Keratinocyte (primary cell): ENCODE measurements around the gene NHLH1. TPM values are rescaled to one million over a fixed set of nuclear protein-coding genes. Genes with fewer than 3 reads are reported as not detected.

ENCODE experiments used
- DNase-seq: peaks from one replicate; pipeline ENCODE4 v3.0.0-alpha.2; 2011; ENCODE audit warnings: low read depth, missing footprints, low spot score
- FAIRE-seq: peaks from 2 replicates; lab custom pipeline; 2011; peaks lifted over from hg19 to GRCh38; lab: Jason Lieb, UNC
- H2AFZ ChIP-seq: 2 replicates; pipeline ENCODE4 v1.6.0; 2012; ENCODE audit warnings: low read length, control low read depth, inconsistent platforms; ENCODE audit not compliant: control insufficient read depth
- H3K27ac ChIP-seq: 2 replicates; pipeline ENCODE4 v1.5.1; 2011; ENCODE audit warnings: low read length; ENCODE audit not compliant: control insufficient read depth, insufficient read depth
- H3K27me3 ChIP-seq: 3 replicates; pipeline ENCODE4 v1.6.0; 2011; ENCODE audit warnings: low read length; ENCODE audit not compliant: control insufficient read depth, insufficient read depth; ENCODE audit errors: extremely low read depth
- H3K36me3 ChIP-seq, 2 experiments: 2 replicates in 1 of 2; 3 replicates in 1 of 2; pipeline ENCODE4 v1.5.1; 2011; ENCODE audit warnings: low read length in 2 of 2, mild to moderate bottlenecking in 1 of 2; ENCODE audit not compliant: control insufficient read depth in 2 of 2, insufficient read depth in 2 of 2; ENCODE audit errors: extremely low read depth in 1 of 2
- H3K4me1 ChIP-seq: 3 replicates; pipeline ENCODE4 v1.5.1; 2011; ENCODE audit warnings: low read length; ENCODE audit not compliant: control insufficient read depth, insufficient read depth; ENCODE audit errors: extremely low read depth
- H3K4me2 ChIP-seq: 3 replicates; pipeline ENCODE4 v1.6.0; 2011; ENCODE audit warnings: low read depth, low read length; ENCODE audit not compliant: control insufficient read depth, insufficient read depth; ENCODE audit errors: extremely low read depth
- H3K4me3 ChIP-seq, 3 experiments: fragments of 200-600 bp in 1 of 3; sonication (generic) in 1 of 3; 2 replicates in 2 of 3; 3 replicates in 1 of 3; pipeline ENCODE4 v1.5.1; 2011 to 2016; ENCODE audit warnings: low read length in 3 of 3, mild to moderate bottlenecking in 3 of 3, control low read depth in 2 of 3, inconsistent platforms in 1 of 3, low read depth in 1 of 3, mixed read lengths in 1 of 3, mixed run types in 1 of 3, moderate library complexity in 1 of 3; ENCODE audit not compliant: control insufficient read depth in 2 of 3, insufficient read depth in 2 of 3; ENCODE audit errors: extremely low read depth in 1 of 3
- H3K79me2 ChIP-seq: 2 replicates; pipeline ENCODE4 v1.6.0; 2012; ENCODE audit warnings: low read length; ENCODE audit not compliant: control insufficient read depth, insufficient read depth
- H3K9ac ChIP-seq: 3 replicates; pipeline ENCODE4 v1.6.0; 2011; ENCODE audit warnings: low read length; ENCODE audit not compliant: control insufficient read depth, insufficient read depth; ENCODE audit errors: extremely low read depth
- H3K9me1 ChIP-seq: 3 replicates; pipeline ENCODE4 v1.6.0; 2011; ENCODE audit warnings: low read length; ENCODE audit not compliant: control insufficient read depth, insufficient read depth; ENCODE audit errors: extremely low read depth
- H3K9me3 ChIP-seq: 2 replicates; pipeline ENCODE4 v1.5.1; 2012; ENCODE audit warnings: low read depth, low read length; ENCODE audit not compliant: control insufficient read depth
- H4K20me1 ChIP-seq: 3 replicates; pipeline ENCODE4 v1.6.0; 2011; ENCODE audit warnings: low read length; ENCODE audit not compliant: control insufficient read depth, insufficient read depth; ENCODE audit errors: extremely low read depth
- CTCF ChIP-seq, 3 experiments: IDR thresholded peaks in 1 of 3; conservative IDR thresholded peaks in 1 of 3; optimal IDR thresholded peaks in 1 of 3; 2 replicates in 2 of 3; 3 replicates in 1 of 3; pipeline versions ENCODE3 to v1.5.1; 2011; ENCODE audit warnings: low read length in 3 of 3, mild to moderate bottlenecking in 3 of 3, moderate library complexity in 2 of 3, control low read depth in 1 of 3, inconsistent platforms in 1 of 3; ENCODE audit not compliant: insufficient read depth in 2 of 3; ENCODE audit errors: extremely low read depth in 1 of 3
- EZH2 ChIP-seq: IDR thresholded peaks from one replicate; pipeline ENCODE4 v1.6.1; 2012; ENCODE audit warnings: inconsistent platforms, mild to moderate bottlenecking, low read length, moderate library complexity
- dilution Hi-C: fragments of 300-500 bp; cut with MboI; formaldehyde crosslinking; loops from one replicate; pipeline ENCODE4 v1.7.0; 2020; ENCODE audit warnings: low sequenced_read_pairs; ENCODE audit not compliant: extremely low pct_ligation_motif_present
- polyA plus RNA-seq, 5 experiments: library from polyadenylated mRNA; depleted of rRNA in 3 of 5; stranded (reverse) in 3 of 5; stranded (forward) in 1 of 5; unstranded in 1 of 5; fragments of >200 nt; gene quantifications; 1 replicate in 1 of 5; 2 replicates in 3 of 5; 3 replicates in 1 of 5; pipeline versions ENCODE4 v1.2.1 to v1.2.3, GENCODE V29; 2011 to 2012; ENCODE audit warnings: missing spikeins in 2 of 5, low read depth in 1 of 5, low replicate concordance in 1 of 5

NHLH1 gene
- polyA plus RNA-seq, 1 donor (not counting 4 experiments of a cell fraction or from before 2014, with no cell fraction given) = 0.13 TPM

DNA sequence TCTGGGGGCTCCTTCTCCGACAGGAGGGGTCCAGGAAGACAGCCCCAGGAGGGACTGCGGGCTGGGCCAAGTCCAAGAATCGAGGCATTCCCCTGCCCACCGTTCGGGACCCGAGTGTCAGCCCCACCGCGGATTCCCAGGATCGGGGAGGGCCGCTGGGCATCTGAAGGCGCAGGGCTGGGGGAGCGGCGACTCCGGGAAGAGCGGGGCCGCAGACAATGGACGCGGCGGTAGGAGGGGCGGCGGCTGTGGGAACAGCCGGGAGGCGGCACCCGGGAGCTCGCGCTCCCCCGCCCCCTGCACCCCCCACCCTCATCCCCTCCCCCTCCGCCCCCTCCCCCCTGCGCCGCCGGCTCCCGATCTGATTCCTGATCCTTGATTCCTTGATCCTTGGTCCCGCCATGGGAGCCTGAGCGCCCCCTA, 33.4 kb downstream of the NHLH1 start, which contains the start of gene VANGL2:
VANGL2 (plus strand) TSS at position 342 of the 423 bp plus-strand sequence. CDS start 15,274 bp downstream, outside the sequence.
- H3K4me1 ChIP-seq = peaks cover 44% of the 10 kb centered on the region
- peaks cover 2% of the 10 kb centered on the region for H3K9me1 ChIP-seq
- H3K9ac ChIP-seq = peak within 1 kb of the TSS; percentile 76
- no peak for DNase-seq
- no peaks in the 10 kb centered on the region for H3K9me3 ChIP-seq
- peak within 1 kb of the TSS; percentile 92 for H2AFZ ChIP-seq
- H3K27me3 ChIP-seq = no peaks in the 10 kb centered on the region
- H3K79me2 ChIP-seq = peaks cover 3% of the 10 kb centered on the region
- H3K27ac ChIP-seq = peak within 1 kb of the TSS; percentile 70
- TF ChIP-seq EZH2 = no peak
- no peak for TF ChIP-seq CTCF (optimal IDR thresholded peaks at IDR 0.05 in 1 of 3, IDR thresholded peaks at IDR 0.05 in 1 of 3, conservative IDR thresholded peaks at IDR 0.05 in 1 of 3; ENCODE audit: extremely low read depth in 1 of 3, insufficient read depth in 2 of 3, low read length in 3 of 3)
- dilution Hi-C loops = no loop called here
- no peaks in the 10 kb centered on the region for H3K36me3 ChIP-seq
- H4K20me1 ChIP-seq = no peaks in the 10 kb centered on the region
- peak within 1 kb of the TSS; percentile 57 to 91 (median 67) for H3K4me3 ChIP-seq
- no peak for FAIRE-seq
- peak within 1 kb of the TSS; percentile 89 for H3K4me2 ChIP-seq

DNA sequence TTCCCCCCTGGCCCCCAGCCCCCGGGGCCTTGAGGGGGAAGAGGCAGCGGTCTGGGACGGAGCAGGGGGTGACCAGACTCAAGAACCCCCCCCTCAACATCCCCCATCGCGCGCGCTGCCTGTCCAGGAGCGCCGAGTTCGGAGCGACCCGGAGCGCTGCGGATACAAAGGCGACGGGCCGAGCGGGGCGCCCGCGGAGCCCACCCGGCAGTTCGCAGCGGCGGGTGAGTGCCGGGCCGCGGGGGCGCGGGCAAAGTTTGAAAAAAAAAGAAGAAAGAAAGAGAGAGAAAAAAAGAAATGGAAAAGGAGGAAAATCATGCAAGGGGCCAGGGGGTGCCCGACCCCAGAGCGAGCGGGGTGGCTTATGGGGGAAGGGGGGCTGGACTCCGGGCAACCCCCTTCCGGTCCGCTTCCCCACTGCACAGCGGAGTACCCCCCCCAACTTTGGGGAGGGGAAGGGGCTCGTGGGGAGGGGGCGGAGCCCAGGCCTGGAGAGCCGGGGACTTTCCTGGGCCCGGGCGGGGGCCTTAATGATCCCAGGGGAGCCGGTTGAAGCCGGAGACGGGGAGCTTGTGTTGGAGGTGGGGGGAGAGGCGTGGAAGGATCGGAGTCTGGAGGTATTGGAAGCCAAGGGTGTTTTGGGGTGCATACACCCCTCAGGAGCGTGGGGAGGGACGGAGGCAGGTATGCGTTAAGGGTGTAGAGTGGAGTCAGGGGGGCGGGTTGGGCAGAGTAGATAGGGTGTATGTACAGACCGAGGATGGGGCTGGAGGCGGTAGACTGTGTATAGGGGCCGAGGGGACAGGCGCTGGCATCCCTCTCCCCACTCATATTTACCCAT, 34.0 kb downstream of the NHLH1 start:
- Histone ChIP-seq H3K36me3 (no peaks in the 10 kb centered on the region), H2AFZ (peak overlapping the region; percentile 63), H3K4me3 (peak overlapping the region; percentile 56 to 91 (median 57)), H3K9ac (peak overlapping the region; percentile 69), H3K27me3 (no peaks in the 10 kb centered on the region), H3K4me2 (peak overlapping the region; percentile 83), H3K4me1 (peaks cover 48% of the 10 kb centered on the region), H3K9me3 (no peaks in the 10 kb centered on the region), H4K20me1 (no peaks in the 10 kb centered on the region), H3K9me1 (peaks cover 2% of the 10 kb centered on the region), H3K79me2 (peaks cover 3% of the 10 kb centered on the region), H3K27ac (no peak overlapping the region)
- FAIRE-seq (no peak), DNase-seq (no peak)
- TF ChIP-seq EZH2 (no peak), CTCF (optimal IDR thresholded peaks at IDR 0.05 in 1 of 3, IDR thresholded peaks at IDR 0.05 in 1 of 3, conservative IDR thresholded peaks at IDR 0.05 in 1 of 3; ENCODE audit: extremely low read depth in 1 of 3, insufficient read depth in 2 of 3, low read length in 3 of 3) (no peak)
- dilution Hi-C loops = no loop called here
